GM23338 (cell line): Measurements from ENCODE around the gene IDNK. TPM values are rescaled to one million over a fixed set of nuclear protein-coding genes. Genes with fewer than 3 reads are reported as not detected.
A peak's percentile ranks its signal among the peaks of the same experiment; 100 is the strongest.

Source experiments
- ATAC-seq: fragments of 200-7000 bp; cut with Tn5 transposase; 3 replicates; pipeline ENCODE4 v1.9.1; 2020
- DNase-seq: peaks from one replicate; pipeline ENCODE4 v3.0.0-alpha.2; 2015; ENCODE audit warnings: low spot score
- H2AFZ ChIP-seq: fragments of 200-600 bp; sonication (generic); 2 replicates; pipeline ENCODE4 v1.8.0; 2016; ENCODE audit warnings: antibody characterized with exemption, mild to moderate bottlenecking, moderate library complexity
- H3F3A ChIP-seq: fragments of 200-600 bp; sonication (generic); replicated peaks from 2 replicates; pipeline ENCODE4 v1.8.0; 2017; ENCODE audit warnings: antibody characterized with exemption, mixed run types, low read depth
- H3K27ac ChIP-seq: fragments of 200-600 bp; sonication (generic); 2 replicates; pipeline ENCODE4 v1.6.1; 2016; ENCODE audit warnings: low read depth
- H3K27me3 ChIP-seq: fragments of 200-600 bp; sonication (generic); 2 replicates; pipeline ENCODE4 v1.8.0; 2016; ENCODE audit warnings: mild to moderate bottlenecking, mixed run types, moderate library complexity; ENCODE audit not compliant: insufficient read depth
- H3K36me3 ChIP-seq: fragments of 200-600 bp; sonication (generic); 2 replicates; pipeline ENCODE4 v1.8.0; 2016; ENCODE audit warnings: mild to moderate bottlenecking; ENCODE audit not compliant: insufficient read depth
- H3K4me1 ChIP-seq: fragments of 200-600 bp; sonication (generic); 2 replicates; pipeline ENCODE4 v1.8.0; 2016; ENCODE audit warnings: mild to moderate bottlenecking, moderate library complexity; ENCODE audit not compliant: insufficient read depth
- H3K4me2 ChIP-seq: fragments of 200-600 bp; sonication (generic); 2 replicates; pipeline ENCODE4 v1.7.1; 2017; ENCODE audit warnings: mixed run types
- H3K4me3 ChIP-seq: fragments of 200-600 bp; sonication (generic); 2 replicates; pipeline ENCODE4 v1.6.1; 2016; ENCODE audit warnings: mixed run types
- H3K79me2 ChIP-seq: fragments of 200-600 bp; sonication (generic); replicated peaks from 2 replicates; pipeline ENCODE4 v1.8.0; 2017; ENCODE audit warnings: mild to moderate bottlenecking; ENCODE audit not compliant: insufficient read depth
- H3K9me2 ChIP-seq: fragments of 200-600 bp; sonication (generic); 2 replicates; pipeline ENCODE4 v1.8.0; 2017; ENCODE audit not compliant: insufficient read depth
- H4K20me1 ChIP-seq: fragments of 200-600 bp; sonication (generic); replicated peaks from 2 replicates; pipeline ENCODE4 v1.8.0; 2017; ENCODE audit warnings: mild to moderate bottlenecking; ENCODE audit not compliant: insufficient read depth
- H3K27ac Mint-ChIP-seq: 2 replicates; pipeline ENCODE4 v1.8.0; 2020; ENCODE audit warnings: inconsistent platforms, mild to moderate bottlenecking, moderate library complexity, mixed read lengths
- H3K27me3 Mint-ChIP-seq: 3 replicates; pipeline ENCODE4 v1.8.0; 2022; ENCODE audit warnings: low read depth, mild to moderate bottlenecking, moderate library complexity, mixed read lengths, inconsistent platforms; ENCODE audit not compliant: insufficient read depth, poor library complexity
- H3K36me3 Mint-ChIP-seq: 3 replicates; pipeline ENCODE4 v1.8.0; 2021; ENCODE audit warnings: low read depth, mild to moderate bottlenecking, inconsistent platforms, moderate library complexity, mixed read lengths
- H3K4me1 Mint-ChIP-seq: 3 replicates; pipeline ENCODE4 v1.8.0; 2020; ENCODE audit warnings: mild to moderate bottlenecking, inconsistent platforms, mixed read lengths
- H3K4me3 Mint-ChIP-seq: 3 replicates; pipeline ENCODE4 v1.8.0; 2021; ENCODE audit warnings: moderate library complexity, mild to moderate bottlenecking, inconsistent platforms, mixed read lengths
- H3K9me3 Mint-ChIP-seq: 3 replicates; pipeline ENCODE4 v1.8.0; 2020; ENCODE audit warnings: moderate library complexity, mild to moderate bottlenecking, inconsistent platforms, mixed read lengths
- CREB1 ChIP-seq: fragments of 250-450 bp; sonication (Bioruptor Pico); IDR thresholded peaks from 2 replicates; pipeline ENCODE4 v1.5.0; 2020; ENCODE audit warnings: low read depth, mild to moderate bottlenecking, moderate library complexity
- EZH2 ChIP-seq: fragments of 200-600 bp; sonication (generic); IDR thresholded peaks from one replicate; pipeline ENCODE4 v1.8.0; 2017; ENCODE audit warnings: antibody characterized with exemption, mild to moderate bottlenecking, low read depth; ENCODE audit not compliant: unreplicated experiment
- EZH2phosphoT487 ChIP-seq: fragments of 200-600 bp; sonication (generic); IDR thresholded peaks from one replicate; pipeline ENCODE4 v1.8.1; 2018; ENCODE audit warnings: antibody characterized with exemption; ENCODE audit not compliant: unreplicated experiment
- JUNB ChIP-seq: IDR thresholded peaks from one replicate; pipeline ENCODE4 v1.6.1; 2016; ENCODE audit warnings: antibody characterized with exemption; ENCODE audit not compliant: unreplicated experiment
- NANOG ChIP-seq: IDR thresholded peaks from 2 replicates; pipeline ENCODE4 v1.6.1; 2016; ENCODE audit warnings: antibody characterized with exemption, borderline replicate concordance
- POLR2AphosphoS5 ChIP-seq: IDR thresholded peaks from 2 replicates; pipeline ENCODE4 v1.6.1; 2016; ENCODE audit warnings: antibody characterized with exemption, low read depth
- STAT1 ChIP-seq: IDR thresholded peaks from one replicate; pipeline ENCODE4 v1.6.1; 2016; ENCODE audit warnings: antibody characterized with exemption; ENCODE audit not compliant: unreplicated experiment
- ZNF114 ChIP-seq: fragments of 250-450 bp; sonication (Bioruptor Pico); IDR thresholded peaks from 2 replicates; pipeline ENCODE4 v1.5.0; 2020; ENCODE audit warnings: mild to moderate bottlenecking, moderate library complexity
- ZNF331 ChIP-seq: fragments of 250-450 bp; sonication (Bioruptor Pico); IDR thresholded peaks from 2 replicates; pipeline ENCODE4 v1.5.0; 2020; ENCODE audit warnings: low read depth, mild to moderate bottlenecking, moderate library complexity
- polyA plus RNA-seq: library from polyadenylated mRNA; unstranded; fragments of >200 nt; fragmentation: Nextera tagmentation; extraction: Ambion mirVana; gene quantifications from 2 replicates; pipeline ENCODE4 v1.2.1, GENCODE V29; 2016
- total RNA-seq: library from RNA; depleted of rRNA; stranded (reverse); fragments of >200 nt; shearing (Covaris generic); gene quantifications from 2 replicates; pipeline ENCODE4 v1.2.3, GENCODE V29; 2014
- TF ChIP-seq, protein P1 (sequence below): fragments of 250-450 bp; sonication (Bioruptor Pico); IDR thresholded peaks from 2 replicates; pipeline ENCODE4 v1.5.0; 2020; ENCODE audit warnings: mild to moderate bottlenecking, moderate library complexity
- TF ChIP-seq, protein P2 (sequence below), 2 experiments: fragments of 200-600 bp in 1 of 2; sonication (generic) in 1 of 2; conservative IDR thresholded peaks; 2 replicates each; pipeline versions ENCODE4 v1.5.1 to v1.6.1; 2016 to 2017; ENCODE audit warnings: antibody characterized with exemption in 2 of 2, low read depth in 2 of 2, mild to moderate bottlenecking in 2 of 2, moderate library complexity in 1 of 2

Gene IDNK
- total and polyA plus RNA-seq, 2 experiments from 2014 or later, result 0.21 to 0.94 TPM

DNA sequence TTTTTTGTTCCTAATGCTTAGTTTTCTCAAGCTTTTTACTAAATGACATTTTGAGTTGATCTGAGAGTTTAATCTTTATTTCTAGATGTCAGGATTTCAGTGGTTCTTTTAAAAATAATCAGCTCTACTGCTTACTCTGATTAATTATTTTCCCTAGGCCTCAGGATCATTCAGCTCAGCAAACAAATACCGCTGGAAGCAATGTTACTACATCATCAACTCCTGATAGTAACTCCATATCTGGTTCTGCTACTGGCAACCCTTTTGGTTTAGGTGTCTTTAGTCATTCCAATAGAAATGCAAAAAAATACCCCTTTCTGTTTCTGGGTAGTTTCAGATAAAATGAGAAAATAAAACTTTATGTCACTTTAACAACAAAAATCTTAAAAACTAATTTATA lies 5.6 kb upstream of the IDNK start:
- Histone ChIP-seq H3K27ac (no peak overlapping the region), H3K27me3 (no peaks in the 10 kb centered on the region), H3K4me1 (peaks cover 8% of the 10 kb centered on the region; the same call in 1 of the 2 replicates), H3K36me3 (no peaks in the 10 kb centered on the region), H3K4me3 (no peak overlapping the region), H3K9me2 (no peaks in the 10 kb centered on the region), H4K20me1 (no peaks in the 10 kb centered on the region), H2AFZ (no peak overlapping the region), H3K79me2 (no peaks in the 10 kb centered on the region), H3K4me2 (no peak overlapping the region), H3F3A (no peaks in the 10 kb centered on the region)
- no peaks in the 10 kb centered on the region for H3K9me3 Mint-ChIP-seq
- no peaks in the 10 kb centered on the region for H3K36me3 Mint-ChIP-seq
- DNase-seq, result no peak
- no peak for TF ChIP-seq EZH2phosphoT487
- TF ChIP-seq JUNB, result no peak
- no peak for TF ChIP-seq CREB1 (CRISPR knock-in tag)
- TF ChIP-seq ZNF114 (CRISPR knock-in tag), result no peak
- no peak for TF ChIP-seq NANOG
- TF ChIP-seq ZNF331 (CRISPR knock-in tag), result no peak
- no peak for TF ChIP-seq STAT1
- H3K27ac Mint-ChIP-seq, result no peak overlapping the region
- H3K27me3 Mint-ChIP-seq, result peaks cover 2% of the 10 kb centered on the region
- H3K4me3 Mint-ChIP-seq, result no peak overlapping the region
- no peak for ATAC-seq
- peaks cover 7% of the 10 kb centered on the region for H3K4me1 Mint-ChIP-seq

DNA sequence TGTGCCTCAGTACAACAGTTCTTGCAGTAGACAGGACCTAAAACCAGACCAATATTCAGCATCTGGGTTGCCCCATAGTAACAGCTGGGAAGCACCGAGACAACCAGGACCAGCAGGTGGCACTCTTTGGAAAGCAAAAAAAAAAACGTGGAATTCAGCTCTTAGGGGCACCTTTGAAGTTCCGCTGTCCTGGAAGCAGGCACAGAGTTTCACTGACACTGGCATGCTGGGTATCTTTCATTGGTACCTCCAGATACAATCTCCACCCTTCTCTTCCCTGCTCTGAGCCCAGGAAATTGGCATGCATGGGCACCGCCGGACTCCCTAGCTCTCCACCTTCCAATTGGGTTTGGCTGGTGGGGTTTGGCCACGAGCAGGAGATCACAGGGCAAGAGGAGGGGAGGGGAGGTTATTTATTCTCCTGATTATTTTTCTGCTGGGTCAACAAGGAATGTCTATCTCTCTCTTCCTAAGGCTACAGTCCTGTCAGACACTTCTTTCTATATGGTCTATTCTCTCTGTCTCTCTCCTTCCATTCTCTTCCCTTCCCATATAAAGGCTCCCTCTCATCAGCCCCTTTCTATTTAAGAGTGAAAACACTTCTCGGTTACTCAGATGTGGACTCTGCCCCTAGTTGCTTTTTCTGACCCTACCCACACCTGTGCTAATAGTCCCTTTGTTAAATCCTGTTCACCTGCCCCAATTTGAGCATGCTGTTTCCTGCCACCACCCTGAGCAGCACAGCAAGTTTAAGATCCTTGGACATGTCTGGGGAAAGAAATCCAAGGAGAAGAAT lies 1.9 kb upstream of the IDNK start:
- peak overlapping the region; percentile 54; the same call in 1 of the 2 replicates for H3K4me2 ChIP-seq
- H3K27ac Mint-ChIP-seq, result no peak overlapping the region

More for the DNA sequence above, 1.9 kb upstream of the IDNK start:
- no peaks in the 10 kb centered on the region for H4K20me1 ChIP-seq
- peak overlapping the region; percentile 66; the same call in 1 of the 2 replicates for H2AFZ ChIP-seq
- no peaks in the 10 kb centered on the region for H3F3A ChIP-seq
- H3K27ac ChIP-seq, result no peak overlapping the region
- TF ChIP-seq EZH2, result no peak
- TF ChIP-seq CREB1 (CRISPR knock-in tag), result no peak
- TF ChIP-seq, protein P1, sequence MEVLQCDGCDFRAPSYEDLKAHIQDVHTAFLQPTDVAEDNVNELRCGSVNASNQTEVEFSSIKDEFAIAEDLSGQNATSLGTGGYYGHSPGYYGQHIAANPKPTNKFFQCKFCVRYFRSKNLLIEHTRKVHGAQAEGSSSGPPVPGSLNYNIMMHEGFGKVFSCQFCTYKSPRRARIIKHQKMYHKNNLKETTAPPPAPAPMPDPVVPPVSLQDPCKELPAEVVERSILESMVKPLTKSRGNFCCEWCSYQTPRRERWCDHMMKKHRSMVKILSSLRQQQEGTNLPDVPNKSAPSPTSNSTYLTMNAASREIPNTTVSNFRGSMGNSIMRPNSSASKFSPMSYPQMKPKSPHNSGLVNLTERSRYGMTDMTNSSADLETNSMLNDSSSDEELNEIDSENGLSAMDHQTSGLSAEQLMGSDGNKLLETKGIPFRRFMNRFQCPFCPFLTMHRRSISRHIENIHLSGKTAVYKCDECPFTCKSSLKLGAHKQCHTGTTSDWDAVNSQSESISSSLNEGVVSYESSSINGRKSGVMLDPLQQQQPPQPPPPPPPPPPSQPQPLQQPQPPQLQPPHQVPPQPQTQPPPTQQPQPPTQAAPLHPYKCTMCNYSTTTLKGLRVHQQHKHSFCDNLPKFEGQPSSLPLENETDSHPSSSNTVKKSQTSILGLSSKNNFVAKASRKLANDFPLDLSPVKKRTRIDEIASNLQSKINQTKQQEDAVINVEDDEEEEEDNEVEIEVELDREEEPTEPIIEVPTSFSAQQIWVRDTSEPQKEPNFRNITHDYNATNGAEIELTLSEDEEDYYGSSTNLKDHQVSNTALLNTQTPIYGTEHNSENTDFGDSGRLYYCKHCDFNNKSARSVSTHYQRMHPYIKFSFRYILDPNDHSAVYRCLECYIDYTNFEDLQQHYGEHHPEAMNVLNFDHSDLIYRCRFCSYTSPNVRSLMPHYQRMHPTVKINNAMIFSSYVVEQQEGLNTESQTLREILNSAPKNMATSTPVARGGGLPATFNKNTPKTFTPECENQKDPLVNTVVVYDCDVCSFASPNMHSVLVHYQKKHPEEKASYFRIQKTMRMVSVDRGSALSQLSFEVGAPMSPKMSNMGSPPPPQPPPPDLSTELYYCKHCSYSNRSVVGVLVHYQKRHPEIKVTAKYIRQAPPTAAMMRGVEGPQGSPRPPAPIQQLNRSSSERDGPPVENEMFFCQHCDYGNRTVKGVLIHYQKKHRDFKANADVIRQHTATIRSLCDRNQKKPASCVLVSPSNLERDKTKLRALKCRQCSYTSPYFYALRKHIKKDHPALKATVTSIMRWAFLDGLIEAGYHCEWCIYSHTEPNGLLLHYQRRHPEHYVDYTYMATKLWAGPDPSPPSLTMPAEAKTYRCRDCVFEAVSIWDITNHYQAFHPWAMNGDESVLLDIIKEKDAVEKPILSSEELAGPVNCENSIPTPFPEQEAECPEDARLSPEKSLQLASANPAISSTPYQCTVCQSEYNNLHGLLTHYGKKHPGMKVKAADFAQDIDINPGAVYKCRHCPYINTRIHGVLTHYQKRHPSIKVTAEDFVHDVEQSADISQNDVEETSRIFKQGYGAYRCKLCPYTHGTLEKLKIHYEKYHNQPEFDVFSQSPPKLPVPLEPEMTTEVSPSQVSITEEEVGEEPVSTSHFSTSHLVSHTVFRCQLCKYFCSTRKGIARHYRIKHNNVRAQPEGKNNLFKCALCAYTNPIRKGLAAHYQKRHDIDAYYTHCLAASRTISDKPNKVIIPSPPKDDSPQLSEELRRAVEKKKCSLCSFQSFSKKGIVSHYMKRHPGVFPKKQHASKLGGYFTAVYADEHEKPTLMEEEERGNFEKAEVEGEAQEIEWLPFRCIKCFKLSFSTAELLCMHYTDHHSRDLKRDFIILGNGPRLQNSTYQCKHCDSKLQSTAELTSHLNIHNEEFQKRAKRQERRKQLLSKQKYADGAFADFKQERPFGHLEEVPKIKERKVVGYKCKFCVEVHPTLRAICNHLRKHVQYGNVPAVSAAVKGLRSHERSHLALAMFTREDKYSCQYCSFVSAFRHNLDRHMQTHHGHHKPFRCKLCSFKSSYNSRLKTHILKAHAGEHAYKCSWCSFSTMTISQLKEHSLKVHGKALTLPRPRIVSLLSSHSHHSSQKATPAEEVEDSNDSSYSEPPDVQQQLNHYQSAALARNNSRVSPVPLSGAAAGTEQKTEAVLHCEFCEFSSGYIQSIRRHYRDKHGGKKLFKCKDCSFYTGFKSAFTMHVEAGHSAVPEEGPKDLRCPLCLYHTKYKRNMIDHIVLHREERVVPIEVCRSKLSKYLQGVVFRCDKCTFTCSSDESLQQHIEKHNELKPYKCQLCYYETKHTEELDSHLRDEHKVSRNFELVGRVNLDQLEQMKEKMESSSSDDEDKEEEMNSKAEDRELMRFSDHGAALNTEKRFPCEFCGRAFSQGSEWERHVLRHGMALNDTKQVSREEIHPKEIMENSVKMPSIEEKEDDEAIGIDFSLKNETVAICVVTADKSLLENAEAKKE (CRISPR knock-in tag), result no peak
- TF ChIP-seq, protein P2, sequence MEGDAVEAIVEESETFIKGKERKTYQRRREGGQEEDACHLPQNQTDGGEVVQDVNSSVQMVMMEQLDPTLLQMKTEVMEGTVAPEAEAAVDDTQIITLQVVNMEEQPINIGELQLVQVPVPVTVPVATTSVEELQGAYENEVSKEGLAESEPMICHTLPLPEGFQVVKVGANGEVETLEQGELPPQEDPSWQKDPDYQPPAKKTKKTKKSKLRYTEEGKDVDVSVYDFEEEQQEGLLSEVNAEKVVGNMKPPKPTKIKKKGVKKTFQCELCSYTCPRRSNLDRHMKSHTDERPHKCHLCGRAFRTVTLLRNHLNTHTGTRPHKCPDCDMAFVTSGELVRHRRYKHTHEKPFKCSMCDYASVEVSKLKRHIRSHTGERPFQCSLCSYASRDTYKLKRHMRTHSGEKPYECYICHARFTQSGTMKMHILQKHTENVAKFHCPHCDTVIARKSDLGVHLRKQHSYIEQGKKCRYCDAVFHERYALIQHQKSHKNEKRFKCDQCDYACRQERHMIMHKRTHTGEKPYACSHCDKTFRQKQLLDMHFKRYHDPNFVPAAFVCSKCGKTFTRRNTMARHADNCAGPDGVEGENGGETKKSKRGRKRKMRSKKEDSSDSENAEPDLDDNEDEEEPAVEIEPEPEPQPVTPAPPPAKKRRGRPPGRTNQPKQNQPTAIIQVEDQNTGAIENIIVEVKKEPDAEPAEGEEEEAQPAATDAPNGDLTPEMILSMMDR (conservative IDR thresholded peaks at IDR 0.05; ENCODE audit: low read depth in 2 of 2), result peak; percentile 81 to 83
- no peak for TF ChIP-seq POLR2AphosphoS5
- H3K27me3 ChIP-seq, result no peaks in the 10 kb centered on the region
- Mint-ChIP-seq H3K27me3 (peaks cover 6% of the 10 kb centered on the region), H3K4me3 (peak overlapping the region; percentile 6; the same call in 2 of the 3 replicates), H3K4me1 (peaks cover 17% of the 10 kb centered on the region), H3K36me3 (no peaks in the 10 kb centered on the region), H3K9me3 (no peaks in the 10 kb centered on the region)
- H3K9me2 ChIP-seq, result no peaks in the 10 kb centered on the region
- peak; percentile 30 for ATAC-seq
- H3K79me2 ChIP-seq, result no peaks in the 10 kb centered on the region
- H3K4me1 ChIP-seq, result peaks cover 13% of the 10 kb centered on the region; the same call in 1 of the 2 replicates
- H3K36me3 ChIP-seq, result no peaks in the 10 kb centered on the region
- DNase-seq, result peak; percentile 85
- no peak overlapping the region for H3K4me3 ChIP-seq
